ENCODE measurements around the gene UBAP2L. TPM values are rescaled to one million over a fixed set of nuclear protein-coding genes. Genes with fewer than 3 reads are reported as not detected.

Gene UBAP2L
- total RNA-seq, 1 experiment from 2014 or later: 265 TPM

DNA sequence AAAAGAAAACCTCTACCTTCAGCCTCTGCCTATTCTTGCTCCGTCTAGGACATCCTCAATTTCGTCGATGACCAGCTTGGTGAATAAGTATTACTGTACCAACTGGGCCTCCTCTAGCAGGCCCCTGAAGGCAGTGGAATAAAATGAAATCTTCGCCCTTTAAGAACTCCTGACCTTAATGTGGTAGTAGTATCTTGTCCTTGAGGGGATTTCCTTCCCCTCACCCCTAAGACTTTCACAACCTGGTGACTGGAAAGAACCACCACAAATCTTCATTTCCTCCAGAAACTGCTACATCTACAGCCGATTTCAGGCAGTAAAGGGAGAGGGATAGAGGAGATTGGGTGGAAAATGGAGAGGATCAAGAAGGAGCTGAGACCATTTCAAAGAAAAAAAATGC lies 50.1 kb downstream of the UBAP2L start:
- peak overlapping the region in 1 of 3 experiments; percentile 76; a peak in 2 of 7 replicates for H3K27ac Mint-ChIP-seq
- no peak overlapping the region for H4K8ac ChIP-seq (replicated peaks; ENCODE audit: insufficient read length, low read depth, low read length)
- peak overlapping the region in 1 of 2 experiments; percentile 45; a peak in 2 of 5 replicates for H3K4me3 Mint-ChIP-seq
- no peak overlapping the region for H3K27ac ChIP-seq (ENCODE audit: insufficient read length, low read depth, low read length)
- no peak overlapping the region for H4K5ac ChIP-seq (ENCODE audit: insufficient read length, low read depth, low read length)
- H3K4me1 ChIP-seq (ENCODE audit: insufficient read depth, low read length): no peaks in the 10 kb centered on the region
- H3K9ac ChIP-seq (ENCODE audit: extremely low read depth, insufficient read length, low read length): no peak overlapping the region
- no CpG with 5 or more reads among the region's 5 CpGs for WGBS (ENCODE audit: extremely low coverage, insufficient read length, low lambda C conversion rate)
- no peak overlapping the region for H2BK20ac ChIP-seq (ENCODE audit: low read depth, low read length, poor library complexity, severe bottlenecking)
- peaks cover 12 to 18% of the 10 kb centered on the region in 2 experiments for H3K4me1 Mint-ChIP-seq
- no peak overlapping the region for H2BK5ac ChIP-seq (ENCODE audit: insufficient read length, low read length)
- TF ChIP-seq, protein P1, sequence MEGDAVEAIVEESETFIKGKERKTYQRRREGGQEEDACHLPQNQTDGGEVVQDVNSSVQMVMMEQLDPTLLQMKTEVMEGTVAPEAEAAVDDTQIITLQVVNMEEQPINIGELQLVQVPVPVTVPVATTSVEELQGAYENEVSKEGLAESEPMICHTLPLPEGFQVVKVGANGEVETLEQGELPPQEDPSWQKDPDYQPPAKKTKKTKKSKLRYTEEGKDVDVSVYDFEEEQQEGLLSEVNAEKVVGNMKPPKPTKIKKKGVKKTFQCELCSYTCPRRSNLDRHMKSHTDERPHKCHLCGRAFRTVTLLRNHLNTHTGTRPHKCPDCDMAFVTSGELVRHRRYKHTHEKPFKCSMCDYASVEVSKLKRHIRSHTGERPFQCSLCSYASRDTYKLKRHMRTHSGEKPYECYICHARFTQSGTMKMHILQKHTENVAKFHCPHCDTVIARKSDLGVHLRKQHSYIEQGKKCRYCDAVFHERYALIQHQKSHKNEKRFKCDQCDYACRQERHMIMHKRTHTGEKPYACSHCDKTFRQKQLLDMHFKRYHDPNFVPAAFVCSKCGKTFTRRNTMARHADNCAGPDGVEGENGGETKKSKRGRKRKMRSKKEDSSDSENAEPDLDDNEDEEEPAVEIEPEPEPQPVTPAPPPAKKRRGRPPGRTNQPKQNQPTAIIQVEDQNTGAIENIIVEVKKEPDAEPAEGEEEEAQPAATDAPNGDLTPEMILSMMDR (conservative IDR thresholded peaks at IDR 0.05): no peak
- peaks cover 4% of the 10 kb centered on the region for H3K79me1 ChIP-seq (ENCODE audit: insufficient read depth, low read depth, low read length, poor library complexity, severe bottlenecking)
- H3K27me3 Mint-ChIP-seq (ENCODE audit: low read depth): no peaks in the 10 kb centered on the region; the same call in 1 of the 2 replicates
- H3K79me2 ChIP-seq (ENCODE audit: insufficient read depth, low read length): 0 out of 2 replicates have a peak, but pooled peaks cover 2% of the 10 kb centered on the region
- no peak overlapping the region for H2AFZ ChIP-seq (ENCODE audit: low read length)
- no peak overlapping the region for H3K4me2 ChIP-seq (ENCODE audit: insufficient read depth, insufficient read length, low read length)
- no peak overlapping the region for H3T11ph ChIP-seq (ENCODE audit: low read length)
- no peak overlapping the region for H2BK120ac ChIP-seq (ENCODE audit: low read depth, low read length, poor library complexity, severe bottlenecking)
- no peak for DNase-seq
- H2BK15ac ChIP-seq (ENCODE audit: low read depth, low read length): no peak overlapping the region
- H3K36me3 Mint-ChIP-seq (ENCODE audit: insufficient read depth in 1 of 3, low read depth in 3 of 3): peaks cover 25 to 63% (median 61%) of the 10 kb centered on the region in 3 experiments; a peak in 6 of 7 replicates
- H4K91ac ChIP-seq (ENCODE audit: insufficient read length, low read depth, low read length): no peak overlapping the region
- no peaks in the 10 kb centered on the region for H4K20me1 ChIP-seq (ENCODE audit: control insufficient read depth, insufficient read depth, insufficient read length)
- H2BK12ac ChIP-seq (ENCODE audit: insufficient read length, low read depth, low read length): no peak overlapping the region
- H3K18ac ChIP-seq (ENCODE audit: insufficient read length, low read depth, low read length): no peak overlapping the region
- H2AK5ac ChIP-seq (ENCODE audit: insufficient read length, low read length): no peak overlapping the region
- no peaks in the 10 kb centered on the region; a peak in 1 of 5 replicates for H3K9me3 Mint-ChIP-seq
- H3K23me2 ChIP-seq (ENCODE audit: insufficient read length, low read depth, low read length, poor library complexity, severe bottlenecking): peaks cover 12% of the 10 kb centered on the region
- no peak overlapping the region for H3K56ac ChIP-seq (ENCODE audit: insufficient read length, low read depth, low read length)
- H3K4ac ChIP-seq (ENCODE audit: low read depth, low read length): no peak overlapping the region
- H3K23ac ChIP-seq (ENCODE audit: insufficient read length, low read depth, low read length): no peak overlapping the region
- no peaks in the 10 kb centered on the region for H3K9me3 ChIP-seq (ENCODE audit: control insufficient read depth, low read depth, low read length)
- no peak overlapping the region for H3K14ac ChIP-seq (ENCODE audit: insufficient read depth, low read length)
- no peaks in the 10 kb centered on the region for H3K27me3 ChIP-seq (ENCODE audit: insufficient read depth, low read length)

Measured in H9 (cell line).